Medulla oblongata (tissue), 1 donor: ENCODE measurements around the gene PLCH2.

Experiments
- DNase-seq: peaks from one replicate; pipeline ENCODE4 v3.0.0-alpha.2; 2015; ENCODE audit errors: extremely low spot score

PLCH2 gene

DNA sequence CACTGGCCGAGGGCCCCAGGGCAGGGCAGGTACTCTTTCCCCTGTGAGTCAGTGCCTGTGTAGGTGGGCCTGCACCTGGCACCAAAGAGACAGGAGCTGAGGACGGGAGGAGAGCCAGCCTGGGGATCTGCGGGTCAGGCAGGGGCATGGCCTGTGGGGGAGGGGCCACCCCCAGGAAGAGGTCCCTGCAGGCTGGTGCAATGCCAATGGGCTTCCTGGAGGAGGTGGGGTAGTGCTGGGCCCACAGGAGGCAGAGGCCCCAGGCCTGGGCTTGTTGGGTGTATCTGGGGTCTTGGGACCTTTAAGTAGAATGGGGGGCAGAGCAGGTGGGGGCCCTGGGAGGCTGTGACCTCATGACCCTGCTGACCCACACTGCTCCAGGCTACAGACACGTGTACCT is 23.2 kb downstream of the PLCH2 start:
- DNase-seq, result no peak

GRCh38 chr1:2499986-2500596 is 24.0 kb downstream of the PLCH2 start:
- no peak for DNase-seq

GRCh38 chr1:2501041-2501819 is 25.1 kb downstream of the PLCH2 start:
- DNase-seq, result no peak

DNA sequence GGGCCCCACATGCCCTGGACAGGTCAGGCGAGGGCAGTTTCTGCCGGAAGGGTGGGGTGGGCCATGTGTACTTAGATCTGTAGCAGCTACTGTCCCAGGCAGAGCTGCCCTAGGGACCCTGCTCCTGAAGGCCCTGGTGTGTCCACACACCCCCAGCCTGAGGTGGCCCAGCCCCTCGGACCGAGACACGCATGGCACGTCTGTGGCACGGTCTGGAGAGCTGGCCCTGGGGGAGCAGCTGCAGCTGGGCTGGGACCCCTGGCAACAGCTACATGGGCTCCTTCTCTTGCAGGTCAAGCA is 25.7 kb downstream of the PLCH2 start:
- no peak for DNase-seq

DNA sequence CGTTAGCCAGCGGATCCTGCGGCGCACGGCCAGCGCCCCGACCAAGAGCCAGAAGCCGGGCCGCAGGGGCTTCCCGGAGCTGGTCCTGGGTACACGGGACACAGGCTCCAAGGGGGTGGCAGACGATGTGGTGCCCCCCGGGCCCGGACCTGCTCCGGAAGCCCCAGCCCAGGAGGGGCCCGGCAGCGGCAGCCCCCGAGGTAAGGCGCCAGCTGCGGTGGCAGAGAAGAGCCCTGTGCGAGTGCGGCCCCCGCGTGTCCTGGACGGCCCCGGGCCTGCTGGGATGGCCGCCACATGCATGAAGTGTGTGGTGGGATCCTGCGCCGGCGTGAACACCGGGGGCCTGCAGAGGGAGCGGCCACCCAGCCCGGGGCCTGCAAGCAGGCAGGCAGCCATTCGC is 26.1 kb downstream of the PLCH2 start:
- DNase-seq, result no peak

GRCh38 chr1:2502661-2503553 is 26.8 kb downstream of the PLCH2 start:
- no peak for DNase-seq

- DNase-seq, result no peak
Observed at GRCh38 chr1:2503554-2504224, 27.6 kb downstream of the PLCH2 start.

GRCh38 chr1:2504225-2504948 is 28.3 kb downstream of the PLCH2 start:
- no peak for DNase-seq

GRCh38 chr1:2504949-2505272 is 28.8 kb downstream of the PLCH2 start:
- no peak for DNase-seq

GRCh38 chr1:2505461-2505994 is 29.4 kb downstream of the PLCH2 start:
- DNase-seq, result no peak

DNA sequence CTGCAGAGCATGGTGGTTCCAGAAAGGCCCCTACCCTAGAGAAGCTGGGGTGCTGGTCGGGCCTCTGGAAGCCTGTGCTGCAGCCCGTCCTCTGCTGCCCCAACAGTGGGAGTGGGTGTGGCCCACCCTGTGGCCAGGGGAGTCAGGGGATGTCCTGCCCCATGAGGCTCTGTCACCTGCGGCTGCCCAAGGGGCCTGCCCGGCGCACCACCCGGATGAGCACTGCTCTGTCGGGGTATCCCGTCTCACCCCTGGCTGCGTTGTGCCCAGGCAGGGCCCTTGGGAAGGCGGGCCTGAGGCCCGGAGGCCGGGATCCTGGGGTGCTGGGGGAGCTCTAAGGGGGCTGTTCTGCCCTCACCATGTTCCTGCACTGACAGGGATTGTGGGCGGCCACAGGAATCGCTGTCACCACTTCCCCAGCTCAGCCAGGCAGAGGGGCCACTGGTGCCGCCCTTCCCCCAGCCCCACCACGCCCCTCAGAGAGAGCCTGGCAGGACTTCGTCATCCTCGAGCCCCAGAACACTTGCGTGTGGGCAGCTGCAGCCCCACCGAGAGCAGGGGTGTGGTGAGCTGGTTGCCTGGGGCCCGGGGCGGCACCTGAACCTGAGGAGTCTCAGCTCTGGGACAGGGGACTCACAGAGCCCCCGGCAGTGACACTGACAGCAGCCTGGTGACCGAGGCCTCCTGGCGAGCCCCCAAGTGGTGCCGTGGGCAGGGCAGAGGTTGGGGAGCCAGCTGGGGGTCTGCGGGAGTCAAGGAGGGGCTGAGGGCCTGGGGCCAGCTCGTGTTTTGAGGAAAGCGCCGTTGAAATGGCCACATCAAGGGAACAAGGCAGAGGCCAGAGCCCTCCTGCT is 30.1 kb downstream of the PLCH2 start:
- DNase-seq, result no peak

- DNase-seq, result no peak
Observed at GRCh38 chr1:2506901-2507565, 30.9 kb downstream of the PLCH2 start.

GRCh38 chr1:2507744-2508155 is 31.7 kb downstream of the PLCH2 start:
- DNase-seq, result no peak

GRCh38 chr1:2508180-2508579 is 32.1 kb downstream of the PLCH2 start:
- no peak for DNase-seq

GRCh38 chr1:2508751-2509150 is 32.7 kb downstream of the PLCH2 start:
- no peak for DNase-seq

GRCh38 chr1:2509589-2509988 is 33.5 kb downstream of the PLCH2 start:
- DNase-seq, result no peak

DNA sequence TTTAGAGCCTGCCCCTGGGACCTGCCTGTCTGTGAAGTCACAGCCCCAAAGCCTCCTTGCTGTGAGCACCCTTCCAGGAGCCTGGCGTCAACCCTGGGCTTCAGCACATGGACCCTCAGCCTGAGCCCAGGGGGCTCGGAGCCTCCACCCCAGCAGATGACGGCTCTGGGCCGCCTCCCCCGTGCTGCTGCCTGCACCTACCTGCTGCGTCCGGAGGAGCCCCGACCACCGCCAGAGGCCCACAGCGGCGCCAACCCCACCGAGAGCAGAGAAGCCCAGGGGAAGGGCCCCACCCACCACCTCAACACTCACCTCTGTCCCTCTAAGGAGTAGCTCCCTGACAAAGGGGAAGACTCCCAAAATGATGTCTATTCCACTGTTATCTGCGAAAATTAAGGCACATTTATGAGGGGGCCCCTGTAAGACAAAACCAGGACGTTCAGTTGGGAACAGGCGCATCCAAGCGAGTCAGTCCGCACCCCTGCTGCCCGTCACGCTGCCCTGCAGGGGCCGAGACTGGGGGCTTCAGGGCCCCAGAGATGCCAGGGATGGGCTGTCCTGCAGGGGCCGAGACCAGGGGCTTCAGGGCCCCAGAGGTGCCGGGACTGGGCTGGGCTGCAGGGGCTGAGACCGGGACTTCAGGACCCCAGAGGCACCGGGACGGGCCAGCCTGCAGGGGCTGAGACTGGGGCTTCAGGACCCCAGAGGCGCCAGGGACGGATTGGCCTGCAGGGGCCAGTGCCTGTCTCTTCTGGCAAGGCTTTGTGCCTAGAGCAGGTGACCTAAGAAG is 34.5 kb downstream of the PLCH2 start:
- no peak for DNase-seq

GRCh38 chr1:2512862-2513421 is 36.9 kb downstream of the PLCH2 start:
- no peak for DNase-seq
